ENCODE results near the gene GYPA.
"Not testable (repeated sequence)": the region's sequence is repeated elsewhere in the genome, so short reads cannot be mapped to it uniquely, and the experiment has no call there.

DNA sequence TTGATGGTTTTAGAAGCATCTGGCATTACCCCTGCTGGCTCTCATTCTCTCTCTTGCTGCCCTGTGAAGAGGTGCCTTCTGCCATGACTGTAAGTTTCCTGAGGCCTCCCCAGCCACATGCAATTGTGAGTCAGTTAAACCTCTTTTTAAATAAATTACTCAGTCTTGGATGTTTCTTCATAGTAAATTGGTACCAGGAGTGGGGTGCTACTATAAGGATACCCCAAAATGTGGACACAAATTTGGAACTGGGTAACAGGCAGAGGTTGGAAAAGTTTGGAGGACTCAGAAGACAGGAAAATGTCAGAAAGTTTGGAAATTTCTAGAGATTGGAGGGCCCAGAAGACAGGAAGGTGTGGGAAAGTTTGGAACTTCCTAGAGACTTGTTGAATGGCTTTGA, 79.0 kb downstream of the GYPA start:
- TF ChIP-seq CTCF, POLR2A (IDR thresholded peaks at IDR 0.05): not testable (repeated sequence)
